GM18498 (cell line): ENCODE results near the gene TBC1D24.
A peak's percentile ranks its signal among the peaks of the same experiment; 100 is the strongest.

Source experiments
- ATAC-seq: cut with Tn5 transposase; IDR thresholded peaks from one replicate; pipeline ENCODE4 v1.9.1; 2021; ENCODE audit warnings: mild to moderate bottlenecking, moderate library complexity; ENCODE audit not compliant: unreplicated experiment

TBC1D24 gene

DNA sequence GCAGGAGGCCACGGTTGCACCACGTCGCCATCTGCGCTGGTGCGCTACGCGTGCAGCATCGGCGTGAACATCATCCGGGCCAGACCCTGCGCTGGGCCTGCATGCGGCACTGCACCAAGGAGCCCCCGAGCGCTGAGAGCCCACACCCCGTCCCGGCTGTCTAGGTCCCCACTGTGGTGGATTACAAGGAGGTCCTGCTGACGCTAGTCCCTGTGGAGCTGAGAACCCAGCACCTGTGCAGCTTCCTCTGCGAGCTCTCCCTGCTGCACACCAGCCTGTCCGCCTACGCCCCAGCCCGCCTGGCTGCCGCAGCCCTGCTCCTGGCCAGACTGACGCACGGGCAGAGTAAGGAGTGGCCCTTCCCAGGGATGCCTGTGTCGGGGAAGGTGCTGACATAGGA, 25.8 kb upstream of the TBC1D24 start:
- ATAC-seq = no peak

DNA sequence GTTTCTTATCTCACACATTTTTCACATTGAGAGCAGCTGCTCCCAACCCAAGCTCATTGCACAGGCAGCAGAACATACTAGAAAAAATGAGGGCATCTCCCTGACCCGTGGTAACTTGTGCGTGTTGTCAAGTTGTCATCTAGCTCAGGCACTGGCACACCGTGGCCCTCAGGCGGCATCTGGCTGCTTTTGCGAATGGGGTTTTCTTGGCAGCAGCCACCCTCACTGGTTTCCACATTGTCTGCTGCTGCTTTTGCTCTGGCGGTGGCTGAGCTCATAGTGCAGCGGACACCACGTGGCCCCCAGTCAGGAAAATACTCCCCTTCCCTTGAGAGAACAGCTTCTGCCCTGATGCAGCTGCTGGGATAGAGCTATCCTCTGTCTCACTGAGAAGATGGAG, 24.4 kb upstream of the TBC1D24 start:
- ATAC-seq = no peak

DNA sequence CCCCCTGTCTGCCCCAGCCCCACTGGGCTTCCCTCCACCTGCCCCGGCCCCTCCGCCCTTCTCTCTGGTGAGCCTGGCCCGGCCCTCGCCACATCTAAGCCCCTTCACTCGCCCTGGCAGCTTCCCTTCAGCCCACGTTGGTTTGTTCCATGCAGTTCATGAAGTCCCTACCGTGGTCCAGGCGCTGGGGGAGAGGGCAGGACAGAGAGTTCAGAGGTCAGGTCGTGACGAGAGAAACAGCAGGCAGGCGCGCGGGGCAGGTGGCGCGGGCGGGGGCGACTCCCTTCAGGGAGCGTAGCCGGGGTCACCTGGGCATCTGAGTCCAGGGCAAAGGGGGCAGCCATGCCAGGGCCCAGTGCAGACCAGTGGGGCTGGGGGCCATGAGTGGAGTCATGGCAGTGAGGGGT, 23.9 kb upstream of the TBC1D24 start:
- ATAC-seq = no peak

DNA sequence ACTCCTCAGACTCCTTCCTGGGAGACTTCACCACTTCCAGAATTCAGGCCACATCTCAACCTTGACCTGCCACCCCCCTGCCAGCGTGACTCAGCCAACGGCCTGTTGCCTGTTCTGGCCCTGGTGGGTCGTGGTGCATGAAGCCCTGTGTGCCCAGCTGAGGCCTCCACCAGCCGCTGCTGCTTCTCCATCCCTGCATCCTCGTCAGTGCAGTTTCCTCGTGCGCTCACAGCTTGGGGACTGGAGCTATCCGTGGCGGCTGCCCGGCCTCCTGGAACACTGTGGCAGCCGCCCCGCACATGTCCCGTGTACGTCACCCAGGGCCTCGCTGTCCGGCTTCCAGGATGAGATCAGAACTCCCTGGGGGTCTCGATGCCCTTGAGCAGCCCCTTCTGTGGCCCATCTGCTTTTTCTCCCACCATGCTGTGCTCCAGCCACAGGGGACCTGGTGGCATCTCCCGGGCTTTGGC, 23.0 kb upstream of the TBC1D24 start:
- no peak for ATAC-seq

DNA sequence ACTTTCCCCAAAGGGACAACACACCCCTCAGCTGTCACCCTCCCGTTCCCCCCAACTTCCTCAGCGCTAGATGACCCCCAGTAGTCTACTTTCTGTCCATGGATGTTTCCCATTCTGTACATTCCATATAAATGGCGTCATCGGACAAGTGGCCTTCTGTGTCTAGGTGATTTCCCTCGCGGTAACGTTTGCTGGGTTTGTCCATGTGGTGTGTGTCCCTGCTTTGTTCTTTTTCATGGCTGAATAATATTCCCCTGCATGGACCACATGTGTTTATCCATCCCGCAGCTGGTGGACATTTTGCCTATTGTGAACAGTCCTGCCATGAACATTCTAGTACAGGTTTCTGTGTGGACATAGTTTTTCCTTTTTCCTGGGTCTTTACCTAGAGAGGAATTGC, 22.3 kb upstream of the TBC1D24 start:
- no peak for ATAC-seq

DNA sequence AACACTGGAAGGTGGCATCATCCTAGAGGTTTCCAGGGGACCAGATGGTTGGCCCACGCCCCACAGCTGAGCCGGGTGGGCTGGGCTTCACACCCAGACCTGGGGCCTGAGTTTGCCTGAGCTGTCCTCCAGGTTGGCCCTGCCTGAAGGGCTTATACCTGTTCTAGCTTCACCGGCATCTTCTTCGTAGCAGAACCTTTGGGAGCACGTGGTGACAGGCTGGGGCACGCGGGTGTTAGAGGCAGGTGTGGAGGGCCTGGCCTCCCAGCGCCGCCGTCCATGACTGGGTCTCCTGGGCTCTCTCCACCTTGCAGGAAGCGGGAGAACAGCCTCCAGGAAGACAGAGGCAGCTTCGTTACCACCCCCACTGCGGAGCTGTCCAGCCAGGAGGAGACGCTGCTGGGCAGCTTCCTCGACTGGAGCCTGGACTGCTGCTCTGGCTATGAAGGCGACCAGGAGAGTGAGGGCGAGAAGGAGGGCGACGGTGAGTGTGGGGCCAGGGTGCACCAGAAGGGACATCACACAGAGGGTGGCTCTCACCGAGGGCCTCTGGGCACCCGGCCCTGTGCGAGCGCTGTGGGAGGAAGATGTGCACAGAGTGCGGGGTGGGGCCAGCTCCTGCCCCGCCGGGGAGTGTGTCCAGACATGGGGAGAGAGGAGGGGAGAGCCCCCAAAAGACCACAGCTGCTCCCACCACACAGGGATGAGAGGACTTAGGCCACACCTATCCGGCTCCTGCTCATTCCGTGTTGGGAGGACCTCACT, 19.7 kb upstream of the TBC1D24 start:
- no peak for ATAC-seq

DNA sequence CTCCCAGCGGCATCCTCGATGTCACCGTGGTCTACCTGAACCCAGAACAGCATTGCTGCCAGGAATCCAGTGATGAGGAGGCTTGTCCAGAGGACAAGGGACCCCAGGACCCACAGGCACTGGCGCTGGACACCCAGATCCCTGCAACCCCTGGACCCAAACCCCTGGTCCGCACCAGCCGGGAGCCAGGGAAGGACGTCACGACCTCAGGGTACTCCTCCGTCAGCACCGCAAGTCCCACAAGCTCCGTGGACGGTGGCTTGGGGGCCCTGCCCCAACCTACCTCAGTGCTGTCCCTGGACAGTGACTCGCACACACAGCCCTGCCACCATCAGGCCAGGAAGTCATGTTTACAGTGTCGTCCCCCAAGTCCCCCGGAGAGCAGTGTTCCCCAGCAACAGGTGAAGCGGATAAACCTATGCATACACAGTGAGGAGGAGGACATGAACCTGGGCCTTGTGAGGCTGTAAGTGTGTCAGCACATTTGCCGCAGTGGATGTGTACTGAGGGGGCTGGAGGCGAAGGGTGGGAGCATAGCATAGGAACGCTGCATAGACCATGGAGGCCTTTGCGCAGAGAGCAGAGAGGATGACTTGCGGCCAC, 18.3 kb upstream of the TBC1D24 start:
- no peak for ATAC-seq

DNA sequence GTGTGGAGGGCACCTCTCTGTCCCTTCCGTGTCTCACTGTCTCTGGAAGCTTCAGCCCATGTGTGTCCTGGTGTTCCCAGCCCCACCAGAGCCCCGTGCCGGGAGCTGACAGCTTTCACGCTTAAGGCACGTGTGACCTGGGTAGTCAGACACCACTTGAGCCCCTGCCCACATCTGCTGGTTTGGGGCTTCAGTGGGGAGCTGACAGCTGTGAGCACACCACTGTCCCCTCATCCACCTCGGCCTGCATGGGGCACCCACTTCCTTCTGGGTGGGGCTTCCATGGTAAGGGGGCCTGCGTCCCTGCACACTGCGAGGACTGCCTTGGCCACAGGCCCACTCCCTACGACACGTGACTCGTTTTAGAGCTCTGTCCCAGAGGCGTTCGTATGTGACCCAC, 17.7 kb upstream of the TBC1D24 start:
- no peak for ATAC-seq

DNA sequence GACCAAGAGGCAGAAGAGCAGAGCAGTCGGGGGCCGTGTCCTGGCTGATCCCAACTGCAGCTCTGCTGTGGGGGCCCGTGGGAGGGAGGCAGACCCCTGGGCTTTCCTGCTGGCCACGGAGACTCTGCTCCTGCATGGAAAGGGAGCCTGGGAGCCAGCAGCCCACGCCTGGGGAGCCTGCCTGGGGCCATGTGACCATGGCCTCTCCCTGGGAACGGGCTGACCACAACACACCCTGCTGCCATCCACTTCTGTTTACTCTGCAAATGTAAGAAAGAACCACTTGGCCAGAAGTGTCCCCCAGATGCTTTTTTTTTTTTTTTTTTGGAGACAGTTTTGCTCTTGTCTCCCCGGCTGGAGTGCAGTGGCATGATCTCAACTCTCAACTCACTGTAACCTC, 17.0 kb upstream of the TBC1D24 start:
- ATAC-seq = no peak

DNA sequence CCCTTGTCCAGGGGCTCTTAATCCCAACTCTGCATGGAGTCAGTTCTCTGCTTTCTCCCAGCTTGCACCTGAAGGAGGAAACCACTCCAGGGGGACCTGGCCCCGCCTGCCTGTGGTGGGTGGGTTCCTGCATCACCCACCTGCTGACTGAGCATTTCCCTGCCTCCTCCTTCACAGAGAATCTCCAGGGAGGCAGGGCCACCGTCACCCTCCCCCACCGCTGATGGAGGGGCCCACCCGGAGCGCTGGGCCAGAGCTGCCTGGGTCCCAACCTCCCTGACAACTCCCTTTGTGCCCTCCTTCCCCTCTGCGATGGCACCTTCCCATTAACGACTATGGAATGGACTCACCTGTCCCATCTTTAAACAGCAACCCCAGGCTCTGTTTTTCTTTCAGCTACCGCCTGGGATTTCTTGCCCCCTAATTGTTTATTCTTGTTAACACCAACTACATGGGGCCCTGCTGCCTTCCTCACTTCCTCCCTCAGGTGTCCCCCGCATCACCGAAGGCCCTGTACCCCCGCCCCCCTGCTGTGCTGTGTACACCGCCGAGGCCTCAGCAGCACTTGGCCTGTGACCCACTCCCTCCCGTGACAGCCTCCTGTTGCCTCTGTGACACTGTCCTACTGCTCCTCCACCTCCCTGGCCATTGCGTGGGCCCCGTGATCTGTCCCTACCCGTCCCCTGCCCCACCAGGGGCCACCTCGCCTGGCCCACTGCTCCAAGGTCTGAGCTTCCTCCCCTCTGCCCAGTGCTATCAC, 15.9 kb upstream of the TBC1D24 start:
- ATAC-seq = no peak

DNA sequence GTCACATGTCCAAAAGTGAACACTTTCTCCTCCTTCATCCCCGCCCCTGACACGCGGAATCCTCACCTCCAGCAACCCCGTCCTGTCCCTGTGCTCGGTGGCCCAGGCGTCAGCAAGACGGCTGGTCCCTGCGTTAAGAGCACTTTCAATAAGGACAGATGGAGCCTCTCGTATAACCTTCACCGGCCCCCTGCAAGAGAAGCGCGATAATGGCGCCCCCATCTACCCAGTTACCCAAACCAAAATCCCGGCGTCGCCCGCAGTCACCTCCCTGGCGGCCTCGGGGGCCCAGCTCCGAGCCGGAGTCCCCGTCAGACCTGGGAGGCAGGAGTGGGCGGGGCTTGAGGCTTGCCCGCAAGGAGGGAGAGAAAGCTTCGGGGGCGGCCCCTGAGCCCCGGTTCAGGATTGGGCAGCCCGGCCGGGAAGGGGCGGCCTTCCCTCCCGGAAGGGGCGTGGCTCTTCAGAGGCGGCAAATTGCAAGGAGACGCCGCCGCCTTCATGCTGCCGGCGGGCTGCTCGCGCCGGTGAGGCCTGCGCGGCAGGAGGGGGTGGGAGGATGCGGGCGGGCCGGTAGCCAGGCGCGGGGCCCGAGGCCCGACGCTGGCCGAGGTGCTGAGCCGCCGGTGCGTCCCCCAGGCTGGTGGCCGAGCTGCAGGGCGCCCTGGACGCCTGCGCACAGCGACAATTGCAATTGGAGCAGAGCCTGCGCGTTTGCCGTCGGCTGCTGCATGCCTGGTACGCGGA, 15.1 kb upstream of the TBC1D24 start, which contains the start of gene TEDC2:
TEDC2 (plus strand) TSS at position 463 of the 744 bp plus-strand sequence; CDS start at position 499, 36 bp downstream.
- ATAC-seq = peak; percentile 90

DNA sequence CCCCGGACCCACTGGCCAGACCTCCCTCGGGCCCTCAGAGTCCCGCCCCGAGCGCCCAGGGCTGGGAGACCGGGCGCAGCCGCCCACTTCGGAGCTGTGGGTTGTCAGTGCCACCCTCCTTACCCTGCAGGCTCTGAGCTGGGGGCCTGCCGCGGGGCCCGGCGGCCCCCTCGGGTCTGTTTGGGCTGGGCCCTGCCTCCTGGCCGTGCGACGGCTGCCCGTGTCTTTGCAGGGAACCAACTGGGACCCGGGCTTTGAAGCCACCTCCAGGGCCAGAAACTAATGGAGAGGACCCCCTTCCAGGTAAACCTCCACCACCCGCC, 14.6 kb upstream of the TBC1D24 start:
- no peak for ATAC-seq

DNA sequence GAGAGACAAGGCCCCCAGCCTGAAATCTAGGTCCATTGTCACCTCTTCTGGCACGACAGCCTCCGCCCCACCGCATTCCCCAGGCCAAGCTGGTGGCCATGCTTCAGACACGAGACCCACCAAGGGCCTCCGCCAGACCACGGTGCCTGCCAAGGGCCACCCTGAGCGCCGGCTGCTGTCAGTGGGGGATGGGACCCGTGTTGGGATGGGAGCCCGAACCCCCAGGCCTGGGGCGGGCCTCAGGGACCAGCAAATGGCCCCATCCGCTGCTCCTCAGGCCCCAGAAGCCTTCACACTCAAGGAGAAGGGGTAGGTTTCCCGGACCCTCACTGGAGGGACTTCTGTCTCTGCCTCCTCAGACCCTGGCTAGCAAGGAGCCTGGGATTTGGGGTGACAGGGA, 14.0 kb upstream of the TBC1D24 start:
- ATAC-seq = no peak

DNA sequence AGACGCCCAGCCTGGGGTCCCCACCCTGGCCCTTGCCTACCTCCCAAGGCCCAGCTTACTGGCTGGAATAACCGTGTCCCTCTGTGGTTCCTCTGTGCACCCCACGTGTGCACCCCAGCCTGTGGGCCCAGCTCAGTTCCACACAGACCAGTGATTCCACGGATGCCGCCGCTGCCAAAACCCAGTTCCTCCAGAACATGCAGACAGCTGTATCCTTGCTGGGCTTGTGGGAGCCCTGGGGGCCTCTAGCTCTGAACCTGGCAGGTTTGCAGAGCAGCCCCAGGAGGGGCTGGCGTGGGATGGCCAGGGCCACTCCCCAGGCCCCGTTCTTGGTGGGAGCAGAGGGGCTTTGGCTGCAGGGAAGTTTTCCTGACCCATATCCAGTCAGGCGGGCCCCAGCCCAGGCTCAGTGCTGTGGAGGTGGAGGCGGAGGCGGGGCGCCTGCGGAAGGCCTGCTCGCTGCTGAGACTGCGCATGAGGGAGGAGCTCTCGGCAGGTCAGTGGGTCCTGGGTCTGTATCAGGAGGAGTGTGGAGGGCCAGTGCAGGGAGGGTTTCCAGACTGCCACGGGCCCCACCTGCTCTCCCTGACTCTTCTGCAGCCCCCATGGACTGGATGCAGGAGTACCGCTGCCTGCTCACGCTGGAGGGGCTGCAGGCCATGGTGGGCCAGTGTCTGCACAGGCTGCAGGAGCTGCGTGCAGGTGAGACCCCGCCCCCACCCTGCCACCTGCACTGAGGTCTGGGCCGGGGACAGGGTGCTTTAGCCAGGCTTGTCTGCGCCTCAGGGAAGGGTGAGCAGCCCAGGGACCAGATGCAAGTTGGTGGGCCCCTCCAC, 12.7 kb upstream of the TBC1D24 start:
- no peak for ATAC-seq

DNA sequence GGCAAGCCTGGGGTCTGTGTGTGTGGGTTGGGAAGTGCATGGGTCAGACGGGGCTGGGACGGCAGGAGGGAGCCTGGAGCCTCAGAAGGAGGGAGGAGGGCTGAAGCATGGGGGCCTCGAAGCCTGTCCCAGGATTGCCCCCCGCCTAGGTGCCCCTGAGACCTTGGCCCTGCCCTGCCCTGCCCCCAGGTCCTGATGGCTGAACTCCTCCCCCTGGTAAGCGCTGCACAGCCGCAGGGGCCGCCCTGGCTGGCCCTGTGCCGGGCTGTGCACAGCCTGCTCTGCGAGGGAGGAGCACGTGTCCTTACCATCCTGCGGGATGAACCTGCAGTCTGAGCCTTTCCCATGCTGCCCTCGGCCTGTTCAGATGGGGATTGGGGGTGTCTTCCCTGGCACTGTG, 10.6 kb upstream of the TBC1D24 start:
- ATAC-seq = no peak

DNA sequence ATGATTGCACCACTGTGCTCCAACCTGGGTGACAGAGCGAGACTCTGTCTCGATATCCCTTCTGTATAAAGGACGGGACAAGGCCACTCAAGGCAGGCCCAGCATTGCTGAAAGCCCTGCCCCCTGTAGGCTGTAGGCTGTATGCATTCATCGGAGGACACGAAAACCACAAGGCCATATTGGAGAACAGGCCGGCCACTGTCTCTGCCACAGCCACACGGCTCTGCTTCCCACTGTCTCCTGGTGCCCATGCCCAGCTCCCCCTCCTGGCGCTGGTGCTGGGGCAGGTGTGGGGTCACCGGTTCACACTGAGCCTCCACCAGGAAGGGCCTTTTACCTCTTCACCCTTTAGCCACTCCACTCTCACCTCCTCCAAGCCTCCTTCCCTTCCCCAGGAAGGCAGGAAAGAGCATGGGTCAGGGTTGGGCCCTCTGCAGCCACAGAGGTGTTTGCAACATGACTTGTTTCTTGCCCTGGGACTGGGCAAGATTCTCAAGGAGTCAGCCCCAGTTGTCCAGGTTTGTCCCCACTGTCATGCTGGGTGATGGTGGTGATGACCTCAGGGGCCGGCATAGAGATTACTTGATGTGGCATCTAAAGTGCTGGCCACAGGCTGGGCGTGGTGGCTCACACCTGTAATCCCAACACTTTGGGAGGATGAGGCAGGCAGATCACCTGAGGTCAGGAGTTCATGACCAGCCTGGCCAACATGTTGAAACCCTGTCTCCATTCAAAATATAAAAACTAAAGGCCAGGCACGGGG, 9.1 kb upstream of the TBC1D24 start:
- ATAC-seq = no peak

DNA sequence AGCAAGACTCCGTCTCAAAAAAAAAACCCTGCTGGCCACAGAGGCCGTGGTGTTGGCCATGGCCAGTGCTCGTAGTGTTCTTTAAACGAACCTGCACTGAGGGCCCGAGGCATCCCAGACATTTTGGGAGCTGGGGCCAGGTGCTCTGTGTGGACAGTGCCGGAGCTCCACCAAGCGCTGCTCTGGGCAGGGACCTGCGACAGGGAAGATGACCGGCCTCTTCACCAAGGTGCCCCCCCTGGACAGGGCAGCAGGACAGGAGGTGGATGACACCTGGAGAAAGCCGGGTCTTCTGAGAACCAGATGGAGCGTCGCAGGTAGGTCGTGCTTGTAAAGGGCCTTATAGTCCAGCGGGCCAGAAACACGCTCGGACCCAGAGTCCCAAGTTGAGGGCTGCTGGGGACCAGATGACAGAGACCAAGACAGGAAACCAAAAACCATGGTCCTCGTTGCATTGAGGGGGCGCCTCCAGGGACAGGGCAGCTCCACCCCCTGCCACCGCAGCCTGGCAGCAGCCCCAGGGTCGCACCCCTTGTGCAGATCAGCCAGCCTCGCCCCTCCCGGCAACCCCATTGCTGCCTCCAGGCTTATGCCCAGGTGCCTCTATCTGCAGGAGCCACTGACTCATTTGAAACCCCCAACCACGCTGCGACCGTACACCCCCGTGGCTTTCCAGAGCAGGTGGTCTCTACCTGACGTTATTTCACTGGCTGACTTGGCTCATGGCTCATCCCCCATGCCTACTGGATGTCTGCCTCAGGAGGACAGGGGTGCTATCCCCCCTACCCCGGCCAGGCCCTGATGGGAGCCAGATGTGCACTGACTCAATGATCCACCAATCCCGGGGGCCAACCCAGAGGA, 8.0 kb upstream of the TBC1D24 start:
- ATAC-seq = no peak

DNA sequence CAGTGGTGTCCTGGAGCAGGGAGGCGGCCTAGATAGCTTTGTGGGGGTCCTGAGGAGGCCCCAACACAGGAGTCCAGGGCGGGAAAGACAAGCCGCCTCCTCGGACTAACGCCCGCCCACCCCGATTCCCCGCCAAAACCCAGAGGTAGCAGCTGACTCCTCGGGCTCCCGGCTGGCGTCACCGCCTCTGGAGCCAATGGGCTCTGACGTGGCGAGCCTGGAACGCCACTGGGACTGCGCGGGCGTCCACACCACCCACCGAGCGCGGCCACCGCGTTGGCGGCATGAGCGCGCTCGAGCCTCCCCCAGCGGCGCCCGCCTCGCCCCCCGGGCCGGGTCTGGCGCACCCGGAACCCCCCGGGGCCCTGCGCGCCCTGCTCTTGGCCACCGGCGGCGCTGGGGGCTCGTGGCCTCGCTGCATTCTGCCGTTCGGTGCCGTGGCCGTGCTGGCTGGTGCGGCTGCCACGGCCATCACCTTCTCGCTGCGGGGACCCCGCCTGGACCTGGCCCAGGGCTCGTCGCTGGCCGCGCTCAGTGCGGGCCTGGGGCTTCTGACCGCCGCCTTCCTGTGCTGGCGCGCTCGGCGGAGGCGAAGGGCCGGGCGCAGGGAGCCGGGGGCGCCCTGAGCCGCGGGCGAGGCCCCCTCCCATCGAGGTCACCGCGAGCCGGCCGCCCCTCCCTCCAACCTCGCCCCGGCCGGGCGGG, 7.2 kb upstream of the TBC1D24 start:
- ATAC-seq = no peak
